B cell (primary cell): Measurements from ENCODE around the gene TBC1D4. TPM values are rescaled to one million over a fixed set of nuclear protein-coding genes. Genes with fewer than 3 reads are reported as not detected.

Source experiments
- ATAC-seq: fragments of 200-7000 bp; cut with Tn5 transposase; one replicate; pipeline ENCODE4 v1.10.0; 2021; ENCODE audit warnings: low read depth, mild to moderate bottlenecking, moderate number of reproducible peaks, moderate library complexity
- CTCF ChIA-PET: fragments of 350-600 bp; sonication (Branson Sonifier 250); formaldehyde crosslinking; loops from one replicate; lab custom pipeline; 2021; ENCODE audit warnings: antibody characterized with exemption, inconsistent platforms; lab: Charles Lee
- POLR2A ChIA-PET: fragments of 350-600 bp; sonication (Branson Sonifier 250); formaldehyde crosslinking; loops from one replicate; lab custom pipeline; 2021; ENCODE audit warnings: antibody characterized with exemption; lab: Charles Lee
- DNase-seq: peaks from one replicate; pipeline ENCODE4 v3.0.0; 2013
- H2AFZ ChIP-seq: 2 replicates; pipeline ENCODE4 v1.6.1; 2012; ENCODE audit warnings: mild to moderate bottlenecking, low read depth, low read length; ENCODE audit not compliant: insufficient read depth, poor library complexity, severe bottlenecking
- H3K27ac ChIP-seq, 2 donors: 1 replicate in 1 of 2; 2 replicates in 1 of 2; pipeline ENCODE4 v1.5.1; 2012 to 2013; ENCODE audit warnings: low read length in 2 of 2, mild to moderate bottlenecking in 2 of 2, moderate library complexity in 1 of 2
- H3K27me3 ChIP-seq, 4 experiments: fragments of 200-600 bp in 1 of 4; sonication (generic) in 1 of 4; replicated peaks in 1 of 4; 1 replicate in 2 of 4; 2 replicates in 2 of 4; pipeline versions ENCODE4 v1.6.1 to v1.7.0; 2013 to 2016; ENCODE audit warnings: low read length in 3 of 4, mild to moderate bottlenecking in 2 of 4, mixed read lengths in 1 of 4, moderate library complexity in 1 of 4; ENCODE audit not compliant: insufficient read depth in 4 of 4, control insufficient read depth in 3 of 4; ENCODE audit errors: control extremely low read depth in 1 of 4
- H3K36me3 ChIP-seq, 2 experiments: replicated peaks in 1 of 2; 1 replicate in 1 of 2; 2 replicates in 1 of 2; pipeline versions ENCODE4 v1.6.1 to v1.7.1; 2013; ENCODE audit warnings: low read length in 1 of 2; ENCODE audit not compliant: insufficient read depth in 2 of 2, control insufficient read depth in 1 of 2; ENCODE audit errors: control extremely low read depth in 1 of 2, extremely low read depth in 1 of 2
- H3K4me1 ChIP-seq, 2 donors: fragments of 200-600 bp in 1 of 2; sonication (generic) in 1 of 2; 1 replicate in 1 of 2; 2 replicates in 1 of 2; pipeline versions ENCODE4 v1.5.1 to v1.6.1; 2013 to 2017; ENCODE audit warnings: low read length in 2 of 2; ENCODE audit not compliant: control insufficient read depth in 2 of 2, insufficient read depth in 2 of 2
- H3K4me2 ChIP-seq: replicated peaks from 2 replicates; pipeline ENCODE3; 2012; ENCODE audit warnings: mild to moderate bottlenecking, low read depth, low read length; ENCODE audit not compliant: poor library complexity, severe bottlenecking
- H3K4me3 ChIP-seq, 5 experiments: fragments of 200-600 bp in 1 of 5; sonication (generic) in 1 of 5; 1 replicate in 3 of 5; 2 replicates in 2 of 5; pipeline versions ENCODE4 v1.5.1 to v1.7.0; 2011 to 2016; ENCODE audit warnings: low read length in 4 of 5, mild to moderate bottlenecking in 4 of 5, low read depth in 2 of 5, control low read depth in 1 of 5, moderate library complexity in 1 of 5; ENCODE audit not compliant: insufficient read depth in 1 of 5; ENCODE audit errors: control extremely low read depth in 1 of 5, extremely low read depth in 1 of 5
- H3K79me2 ChIP-seq: fragments of 200-600 bp; sonication (generic); one replicate; pipeline ENCODE4 v1.6.0; 2016; ENCODE audit warnings: low read length; ENCODE audit not compliant: control insufficient read depth, insufficient read depth
- H3K9ac ChIP-seq: fragments of 200-600 bp; sonication (generic); 2 replicates; pipeline ENCODE4 v1.6.1; 2017; ENCODE audit warnings: mild to moderate bottlenecking, low read length, moderate library complexity
- H3K9me3 ChIP-seq, 3 donors: one replicate each; pipeline versions ENCODE4 v1.6.1 to v1.7.1; 2013; ENCODE audit warnings: low read length in 2 of 3; ENCODE audit not compliant: control insufficient read depth in 2 of 3, insufficient read depth in 1 of 3; ENCODE audit errors: control extremely low read depth in 1 of 3
- H4K20me1 ChIP-seq: 2 replicates; pipeline ENCODE4 v1.6.0; 2012; ENCODE audit warnings: mild to moderate bottlenecking, low read length; ENCODE audit not compliant: insufficient read depth, control insufficient read depth, poor library complexity, severe bottlenecking
- H3K27ac Mint-ChIP-seq: one replicate; pipeline ENCODE4 v1.8.0; 2021; ENCODE audit warnings: mixed read lengths
- H3K27me3 Mint-ChIP-seq: one replicate; pipeline ENCODE4 v1.8.0; 2021; ENCODE audit warnings: mixed read lengths
- H3K4me1 Mint-ChIP-seq: one replicate; pipeline ENCODE4 v1.8.0; 2021; ENCODE audit warnings: mixed read lengths
- H3K4me3 Mint-ChIP-seq: one replicate; pipeline ENCODE4 v1.8.0; 2021; ENCODE audit warnings: mixed read lengths
- H3K9me3 Mint-ChIP-seq: one replicate; pipeline ENCODE4 v1.8.0; 2022; ENCODE audit warnings: mixed read lengths; ENCODE audit not compliant: insufficient read depth
- EZH2 ChIP-seq: IDR thresholded peaks from 2 replicates; pipeline ENCODE4 v1.6.1; 2012; ENCODE audit warnings: borderline replicate concordance, low read depth, mild to moderate bottlenecking, moderate library complexity, low read length; ENCODE audit not compliant: insufficient read depth, poor library complexity, severe bottlenecking
- WGBS: methylation state at CpG from one replicate; pipeline ENCODE4 v1.1.5; 2013; ENCODE audit warnings: missing lambda C conversion rate; ENCODE audit not compliant: insufficient coverage; 5-methylcytosine and 5-hydroxymethylcytosine counted together
- intact Hi-C: fragments of 100-400 bp; cut with micrococcal nuclease; formaldehyde crosslinking; loops from one replicate; pipeline ENCODE4 v1.10.0; 2022
- polyA plus RNA-seq: library from polyadenylated mRNA; depleted of rRNA; stranded (reverse); fragments of >200 nt; gene quantifications from 2 replicates; pipeline ENCODE4 v1.2.3, GENCODE V29; 2012
- total RNA-seq, 2 donors: library from RNA; stranded (reverse); fragments of 120-200 nt in 1 of 2; gene quantifications; 1 replicate in 1 of 2; 2 replicates in 1 of 2; pipeline versions ENCODE4 v1.2.3 to v1.2.4, GENCODE V29; 2013 to 2022
- TF ChIP-seq, protein P1 (sequence below): fragments of 200-600 bp; IDR thresholded peaks from one replicate; pipeline ENCODE4 v1.8.0; 2022; ENCODE audit warnings: antibody characterized with exemption, mild to moderate bottlenecking

TBC1D4 gene
- total and polyA plus RNA-seq, 2 donors (not counting 1 experiment from before 2014, with no cell fraction given): 1.6 to 3.5 TPM

GRCh38 chr13:75417656-75418055, 64.3 kb downstream of the TBC1D4 start:
- DNase-seq (no peak), ATAC-seq (no peak)
- no peak overlapping the region for H2AFZ ChIP-seq
- peaks cover 0 to 9% (median 0%) of the 10 kb centered on the region in 4 experiments for H3K27me3 ChIP-seq
- POLR2A ChIA-PET: no interaction called here
- H3K9me3 Mint-ChIP-seq: no peaks in the 10 kb centered on the region
- no peak overlapping the region for H3K4me3 Mint-ChIP-seq
- CTCF ChIA-PET: no interaction called here
- no peak overlapping the region for H3K4me2 ChIP-seq
- peaks cover 27% of the 10 kb centered on the region for H3K27me3 Mint-ChIP-seq
- no peaks in the 10 kb centered on the region for H3K79me2 ChIP-seq
- WGBS: no CpG with 5 or more reads among the region's 2 CpGs
- intact Hi-C loops: no loop called here
- no peaks in the 10 kb centered on the region for H3K4me1 Mint-ChIP-seq
- no peaks in the 10 kb centered on the region for H3K4me1 ChIP-seq
- TF ChIP-seq EZH2: no peak
- TF ChIP-seq, protein P1, sequence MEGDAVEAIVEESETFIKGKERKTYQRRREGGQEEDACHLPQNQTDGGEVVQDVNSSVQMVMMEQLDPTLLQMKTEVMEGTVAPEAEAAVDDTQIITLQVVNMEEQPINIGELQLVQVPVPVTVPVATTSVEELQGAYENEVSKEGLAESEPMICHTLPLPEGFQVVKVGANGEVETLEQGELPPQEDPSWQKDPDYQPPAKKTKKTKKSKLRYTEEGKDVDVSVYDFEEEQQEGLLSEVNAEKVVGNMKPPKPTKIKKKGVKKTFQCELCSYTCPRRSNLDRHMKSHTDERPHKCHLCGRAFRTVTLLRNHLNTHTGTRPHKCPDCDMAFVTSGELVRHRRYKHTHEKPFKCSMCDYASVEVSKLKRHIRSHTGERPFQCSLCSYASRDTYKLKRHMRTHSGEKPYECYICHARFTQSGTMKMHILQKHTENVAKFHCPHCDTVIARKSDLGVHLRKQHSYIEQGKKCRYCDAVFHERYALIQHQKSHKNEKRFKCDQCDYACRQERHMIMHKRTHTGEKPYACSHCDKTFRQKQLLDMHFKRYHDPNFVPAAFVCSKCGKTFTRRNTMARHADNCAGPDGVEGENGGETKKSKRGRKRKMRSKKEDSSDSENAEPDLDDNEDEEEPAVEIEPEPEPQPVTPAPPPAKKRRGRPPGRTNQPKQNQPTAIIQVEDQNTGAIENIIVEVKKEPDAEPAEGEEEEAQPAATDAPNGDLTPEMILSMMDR: no peak
- H4K20me1 ChIP-seq: no peaks in the 10 kb centered on the region
- no peak overlapping the region for H3K27ac ChIP-seq
- no peaks in the 10 kb centered on the region for H3K9me3 ChIP-seq
- H3K4me3 ChIP-seq: no peak overlapping the region
- H3K36me3 ChIP-seq: no peaks in the 10 kb centered on the region
- no peak overlapping the region for H3K27ac Mint-ChIP-seq
- H3K9ac ChIP-seq: no peak overlapping the region

GRCh38 chr13:75417012-75417384, 65.0 kb downstream of the TBC1D4 start:
- Histone ChIP-seq H3K4me3 (no peak overlapping the region), H3K79me2 (no peaks in the 10 kb centered on the region), H3K36me3 (no peaks in the 10 kb centered on the region), H2AFZ (no peak overlapping the region), H3K4me1 (no peaks in the 10 kb centered on the region), H4K20me1 (no peaks in the 10 kb centered on the region), H3K9ac (no peak overlapping the region), H3K27me3 (peaks cover 0 to 3% (median 0%) of the 10 kb centered on the region in 4 experiments), H3K9me3 (no peaks in the 10 kb centered on the region), H3K27ac (no peak overlapping the region), H3K4me2 (no peak overlapping the region)
- TF ChIP-seq, protein P1: no peak
- TF ChIP-seq EZH2: no peak
- Mint-ChIP-seq H3K27me3 (peaks cover 24% of the 10 kb centered on the region), H3K27ac (no peak overlapping the region), H3K9me3 (no peaks in the 10 kb centered on the region), H3K4me1 (no peaks in the 10 kb centered on the region), H3K4me3 (no peak overlapping the region)
- intact Hi-C loops: no loop called here
- ChIA-PET CTCF (no interaction called here), POLR2A (no interaction called here)
- ATAC-seq (no peak), DNase-seq (no peak)
- WGBS: 67% methylated on average over 4 of the region's 6 CpGs
